Esophagus muscularis mucosa (tissue), 4 donors: ENCODE measurements around the gene GRID2. TPM values are rescaled to one million over a fixed set of nuclear protein-coding genes. Genes with fewer than 3 reads are reported as not detected.
"Not testable (repeated sequence)": the region's sequence is repeated elsewhere in the genome, so short reads cannot be mapped to it uniquely, and the experiment has no call there.

Source experiments
- DNase-seq: peaks from one replicate; pipeline ENCODE4 v3.0.0-alpha.2; 2017; ENCODE audit errors: extremely low spot score
- H3K27ac ChIP-seq, 4 donors: fragments of 200-600 bp; sonication (generic); replicated peaks in 1 of 4; 1 replicate in 3 of 4; 2 replicates in 1 of 4; pipeline ENCODE4 v1.5.1; 2016 to 2019; ENCODE audit warnings: mild to moderate bottlenecking in 1 of 4
- H3K27me3 ChIP-seq, 4 donors: fragments of 200-600 bp; sonication (generic); one replicate each; pipeline versions ENCODE4 v1.5.1 to v1.6.0; 2016 to 2019
- H3K36me3 ChIP-seq, 4 donors: fragments of 200-600 bp; sonication (generic); one replicate each; pipeline ENCODE4 v1.5.1; 2016 to 2019
- H3K4me1 ChIP-seq, 4 donors: fragments of 200-600 bp; sonication (generic); one replicate each; pipeline ENCODE4 v1.5.1; 2016 to 2019
- H3K4me3 ChIP-seq, 4 donors: fragments of 200-600 bp; sonication (generic); 1 replicate in 2 of 4; 2 replicates in 2 of 4; pipeline ENCODE4 v1.5.1; 2016 to 2019; ENCODE audit warnings: mild to moderate bottlenecking in 4 of 4, moderate library complexity in 1 of 4
- H3K9me3 ChIP-seq, 4 donors: fragments of 200-600 bp; sonication (generic); 1 replicate in 3 of 4; 2 replicates in 1 of 4; pipeline ENCODE4 v1.5.1; 2016 to 2019
- CTCF ChIP-seq, 3 experiments: fragments of 200-600 bp in 2 of 3; fragments of 450-650 bp in 1 of 3; sonication (generic) in 2 of 3; IDR thresholded peaks; one replicate each; pipeline ENCODE4 v1.5.1; 2017 to 2019; ENCODE audit warnings: antibody characterized with exemption in 3 of 3, mild to moderate bottlenecking in 2 of 3, moderate library complexity in 1 of 3
- EP300 ChIP-seq: sonication (generic); formaldehyde crosslinking; IDR thresholded peaks from one replicate; pipeline ENCODE4 v1.6.1; 2017; ENCODE audit warnings: antibody characterized with exemption
- POLR2A ChIP-seq: fragments of 450-650 bp; IDR thresholded peaks from one replicate; pipeline ENCODE4 v1.6.1; 2017; ENCODE audit warnings: antibody characterized with exemption, moderate library complexity, mild to moderate bottlenecking, low read depth
- POLR2AphosphoS5 ChIP-seq, 2 donors: sonication (generic); formaldehyde crosslinking; IDR thresholded peaks; one replicate each; pipeline ENCODE4 v1.6.1; 2017; ENCODE audit warnings: antibody characterized with exemption in 2 of 2
- WGBS: methylation state at CpG from one replicate; pipeline ENCODE4 v1.1.5; 2018; 5-methylcytosine and 5-hydroxymethylcytosine counted together
- intact Hi-C: fragments of 100-400 bp; cut with DNase I; formaldehyde crosslinking; loops from one replicate; pipeline ENCODE4 v1.15.1; 2023
- total RNA-seq, 4 donors: library from RNA; depleted of rRNA; stranded (reverse); fragments of >200 nt; gene quantifications; one replicate each; pipeline versions ENCODE4 v1.1.0 to v1.2.1, GENCODE V29; 2016

Gene GRID2
- total RNA-seq, 4 donors from 2014 or later = 0.06 to 0.17 TPM; not detected in 2

DNA sequence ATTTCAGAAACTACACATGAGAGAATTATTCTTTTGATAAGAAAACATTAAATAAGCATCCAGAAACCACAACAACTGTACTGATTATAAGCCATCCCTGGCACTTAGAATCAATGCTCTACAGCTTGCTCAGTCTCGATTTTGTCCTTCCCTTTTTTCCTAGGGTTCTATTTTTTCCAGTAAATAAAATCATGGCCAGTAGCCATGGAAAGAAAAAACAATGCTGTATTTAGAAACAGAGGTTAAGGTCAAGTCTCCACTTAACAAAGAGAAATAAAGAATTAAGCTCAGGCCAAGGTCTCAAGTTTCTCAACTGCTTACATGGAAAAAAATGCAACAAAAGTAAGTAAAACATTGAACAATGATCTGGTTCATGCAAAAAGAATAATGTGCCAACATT is 38.7 kb upstream of the GRID2 start:
- DNase-seq = no peak
- no peak for TF ChIP-seq POLR2AphosphoS5 (IDR thresholded peaks at IDR 0.05)
- no peak for TF ChIP-seq POLR2A
- no peak for TF ChIP-seq CTCF (IDR thresholded peaks at IDR 0.05)
- TF ChIP-seq EP300 = no peak
- intact Hi-C loops = no loop called here
- H3K36me3 ChIP-seq = no peaks in the 10 kb centered on the region
- H3K27ac ChIP-seq = no peak overlapping the region
- no peaks in the 10 kb centered on the region for H3K9me3 ChIP-seq
- H3K4me3 ChIP-seq = no peak overlapping the region
- H3K27me3 ChIP-seq = no peaks in the 10 kb centered on the region
- 64% methylated on average over 1 of the region's 1 CpG for WGBS
- H3K4me1 ChIP-seq = no peaks in the 10 kb centered on the region

- H3K4me3 ChIP-seq = no peak overlapping the region
- H3K27ac ChIP-seq = no peak overlapping the region
- intact Hi-C loops = no loop called here
- no peaks in the 10 kb centered on the region for H3K27me3 ChIP-seq
- H3K36me3 ChIP-seq = no peaks in the 10 kb centered on the region
- H3K4me1 ChIP-seq = no peaks in the 10 kb centered on the region
- TF ChIP-seq CTCF (IDR thresholded peaks at IDR 0.05) (no peak), POLR2A (no peak), POLR2AphosphoS5 (IDR thresholded peaks at IDR 0.05) (no peak), EP300 (no peak)
- no peak for DNase-seq
- H3K9me3 ChIP-seq = no peaks in the 10 kb centered on the region
Observed at GRCh38 chr4:92265798-92266197, 38.0 kb upstream of the GRID2 start.

DNA sequence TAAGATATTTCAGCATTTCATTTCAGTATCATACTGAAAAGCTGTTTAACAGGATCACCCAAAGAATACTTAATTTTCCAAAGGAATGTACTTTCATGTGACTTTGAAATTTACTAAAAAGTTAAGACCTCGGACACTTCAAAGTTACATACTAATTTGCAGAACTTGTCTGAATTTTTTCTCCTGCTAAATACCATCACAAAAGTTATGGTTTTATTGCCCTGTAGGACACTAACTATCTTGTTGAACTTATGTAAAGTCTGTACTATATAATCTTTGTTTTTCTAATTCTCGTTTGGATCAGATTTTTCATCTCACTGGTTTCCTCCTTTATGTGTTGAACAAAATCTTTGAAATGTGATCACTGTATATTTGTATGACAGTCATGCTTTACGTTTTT is 37.2 kb upstream of the GRID2 start:
- no peak for DNase-seq
- H3K4me3 ChIP-seq = no peak overlapping the region
- intact Hi-C loops = no loop called here
- 62% methylated on average over 3 of the region's 3 CpGs for WGBS
- H3K4me1 ChIP-seq = no peaks in the 10 kb centered on the region
- no peaks in the 10 kb centered on the region for H3K36me3 ChIP-seq
- H3K9me3 ChIP-seq = no peaks in the 10 kb centered on the region
- H3K27ac ChIP-seq = no peak overlapping the region
- no peaks in the 10 kb centered on the region for H3K27me3 ChIP-seq
- TF ChIP-seq POLR2AphosphoS5 (IDR thresholded peaks at IDR 0.05) = no peak
- no peak for TF ChIP-seq EP300
- TF ChIP-seq POLR2A = no peak
- TF ChIP-seq CTCF (IDR thresholded peaks at IDR 0.05) = no peak

- DNase-seq = no peak
- Histone ChIP-seq H3K4me3 (no peak overlapping the region), H3K27me3 (no peaks in the 10 kb centered on the region), H3K27ac (no peak overlapping the region), H3K4me1 (no peaks in the 10 kb centered on the region), H3K9me3 (no peaks in the 10 kb centered on the region), H3K36me3 (no peaks in the 10 kb centered on the region)
- WGBS = 87% methylated on average over 4 of the region's 4 CpGs
- TF ChIP-seq EP300 (no peak), CTCF (IDR thresholded peaks at IDR 0.05) (no peak), POLR2AphosphoS5 (IDR thresholded peaks at IDR 0.05) (no peak), POLR2A (no peak)
- intact Hi-C loops = no loop called here
Observed at GRCh38 chr4:92268642-92269041, 35.1 kb upstream of the GRID2 start.

- Histone ChIP-seq H3K4me1 (no peaks in the 10 kb centered on the region), H3K9me3 (no peaks in the 10 kb centered on the region), H3K27ac (no peak overlapping the region), H3K36me3 (no peaks in the 10 kb centered on the region), H3K4me3 (no peak overlapping the region), H3K27me3 (no peaks in the 10 kb centered on the region)
- intact Hi-C loops = no loop called here
- TF ChIP-seq POLR2A = no peak
- TF ChIP-seq POLR2AphosphoS5 (IDR thresholded peaks at IDR 0.05) = no peak
- no peak for TF ChIP-seq CTCF (IDR thresholded peaks at IDR 0.05)
- no peak for TF ChIP-seq EP300
- WGBS = 77% methylated on average over 2 of the region's 2 CpGs
- no peak for DNase-seq
Observed at GRCh38 chr4:92270908-92271307, 32.9 kb upstream of the GRID2 start.

- H3K27me3 ChIP-seq, H3K4me3 ChIP-seq, H3K36me3 ChIP-seq, H3K4me1 ChIP-seq, H3K9me3 ChIP-seq, intact Hi-C loops, DNase-seq, H3K27ac ChIP-seq: not testable (repeated sequence)
- WGBS = 78% methylated on average over 4 of the region's 4 CpGs
Observed at GRCh38 chr4:92271551-92271950, 32.2 kb upstream of the GRID2 start.

- H3K36me3 ChIP-seq, H3K4me3 ChIP-seq, H3K27ac ChIP-seq, intact Hi-C loops, H3K4me1 ChIP-seq, H3K9me3 ChIP-seq, DNase-seq, H3K27me3 ChIP-seq: not testable (repeated sequence)
- WGBS = 84% methylated on average over 8 of the region's 8 CpGs
Observed at GRCh38 chr4:92277057-92277881, 26.5 kb upstream of the GRID2 start.
